Psoas muscle (tissue), 8 donors: Measurements from ENCODE around the gene FOXO1. TPM values are rescaled to one million over a fixed set of nuclear protein-coding genes. Genes with fewer than 3 reads are reported as not detected.

Experiments used
- ATAC-seq, 4 donors: fragments of 200-7000 bp; cut with Tn5 transposase; one replicate each; pipeline ENCODE4 v1.9.1; 2020; ENCODE audit warnings: moderate library complexity in 3 of 4, mild to moderate bottlenecking in 2 of 4
- DNase-seq, 2 donors: peaks; one replicate each; pipeline ENCODE4 v3.0.0-alpha.2; 2020
- H3K27ac ChIP-seq: fragments of 200-600 bp; one replicate; pipeline ENCODE4 v1.8.0; 2022
- H3K27me3 ChIP-seq, 3 donors: fragments of 200-600 bp in 1 of 3; one replicate each; pipeline versions ENCODE4 v1.6.1 to v1.8.0; 2013 to 2022; ENCODE audit warnings: low read length in 2 of 3, mild to moderate bottlenecking in 2 of 3, moderate library complexity in 1 of 3; ENCODE audit not compliant: insufficient read depth in 3 of 3
- H3K36me3 ChIP-seq, 2 donors: fragments of 200-600 bp in 1 of 2; one replicate each; pipeline versions ENCODE4 v1.6.1 to v1.8.0; 2013 to 2022; ENCODE audit warnings: low read depth in 1 of 2, mild to moderate bottlenecking in 1 of 2, moderate library complexity in 1 of 2; ENCODE audit not compliant: insufficient read depth in 1 of 2
- H3K4me1 ChIP-seq: fragments of 200-600 bp; one replicate; pipeline ENCODE4 v1.8.0; 2022
- H3K4me3 ChIP-seq: fragments of 200-600 bp; one replicate; pipeline ENCODE4 v1.8.0; 2022; ENCODE audit warnings: mild to moderate bottlenecking
- H3K9me3 ChIP-seq: fragments of 200-600 bp; one replicate; pipeline ENCODE4 v1.8.0; 2022
- WGBS, 3 donors: extraction: QIAGEN DNeasy Blood & Tissue Kit; methylation state at CpG; one replicate each; pipeline versions ENCODE4 v1.1.6 to v1.1.7; 2013; 5-methylcytosine and 5-hydroxymethylcytosine counted together
- intact Hi-C, 2 donors: fragments of 100-400 bp; cut with DNase I; formaldehyde crosslinking; loops; one replicate each; pipeline versions ENCODE4 v1.11.0 to v1.14.2; 2022
- polyA plus RNA-seq, 3 donors: library from polyadenylated mRNA; stranded (reverse); fragments of 200-250 nt; gene quantifications; one replicate each; pipeline ENCODE4 v1.2.3, GENCODE V29; 2013
- total RNA-seq, 4 donors: library from RNA; stranded (reverse); fragmentation: NEBNext Ultra II Directional in 2 of 4; extraction: Animal tissue kit (Norgen Biotek cat#: 25700) in 2 of 4; gene quantifications; one replicate each; pipeline versions ENCODE4 v1.2.1 to v1.2.4, GENCODE V29; 2021 to 2023
- TF ChIP-seq, protein P1 (sequence below): fragments of 200-600 bp; IDR thresholded peaks from one replicate; pipeline ENCODE4 v1.8.0; 2022; ENCODE audit warnings: antibody characterized with exemption
- donor health status: healthy with polysubstance abuse.
- donor health status: DM: no; HTN: no; CAD: no; lungs with moderate emphysema.
- donor health status: Bipolar disorder and iron deficiency.
- donor health status: healthy.
- donor health status: DM: yes; HTN: yes; CAD: no.
- donor health status: DM: no; HTN: no; CAD: no.
- donor health status: DM: no; HTN: no; CAD: no.
- donor health status: DM: yes; HTN: yes; CAD: no.

FOXO1 gene
- total and polyA plus RNA-seq, 7 donors, result 23.8 to 160 (median 68.3) TPM

DNA sequence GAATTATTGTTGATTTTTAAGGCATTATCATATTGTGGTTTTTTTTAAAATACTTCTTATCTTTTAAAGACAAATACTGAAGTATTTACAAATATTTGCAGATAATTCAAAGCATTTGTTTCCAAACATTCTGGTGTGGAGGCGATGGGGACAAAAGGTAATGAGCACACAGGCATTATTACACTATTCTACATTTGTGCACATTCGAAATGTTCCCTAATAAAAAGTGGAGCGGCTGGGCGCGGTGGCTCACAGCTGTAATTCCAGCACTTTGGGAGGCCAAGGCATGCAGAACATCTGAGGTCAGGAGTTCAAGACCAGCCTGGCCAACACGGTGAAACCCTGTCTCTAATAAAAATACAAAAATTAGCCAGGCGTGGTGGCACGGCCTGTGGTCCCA, 133.4 kb downstream of the FOXO1 start:
- H3K36me3 ChIP-seq, result no peaks in the 10 kb centered on the region
- H3K27me3 ChIP-seq, result no peaks in the 10 kb centered on the region
- peaks cover 6% of the 10 kb centered on the region for H3K9me3 ChIP-seq
- intact Hi-C loops, result no loop called here
- no peak overlapping the region for H3K27ac ChIP-seq
- H3K4me1 ChIP-seq, result peaks cover 7% of the 10 kb centered on the region
- whole genome bisulfite sequencing, 3 donors, result 58 to 96% (median 72%) methylated on average over 8 of the region's 8 CpGs
- no peak for ATAC-seq
- TF ChIP-seq, protein P1, sequence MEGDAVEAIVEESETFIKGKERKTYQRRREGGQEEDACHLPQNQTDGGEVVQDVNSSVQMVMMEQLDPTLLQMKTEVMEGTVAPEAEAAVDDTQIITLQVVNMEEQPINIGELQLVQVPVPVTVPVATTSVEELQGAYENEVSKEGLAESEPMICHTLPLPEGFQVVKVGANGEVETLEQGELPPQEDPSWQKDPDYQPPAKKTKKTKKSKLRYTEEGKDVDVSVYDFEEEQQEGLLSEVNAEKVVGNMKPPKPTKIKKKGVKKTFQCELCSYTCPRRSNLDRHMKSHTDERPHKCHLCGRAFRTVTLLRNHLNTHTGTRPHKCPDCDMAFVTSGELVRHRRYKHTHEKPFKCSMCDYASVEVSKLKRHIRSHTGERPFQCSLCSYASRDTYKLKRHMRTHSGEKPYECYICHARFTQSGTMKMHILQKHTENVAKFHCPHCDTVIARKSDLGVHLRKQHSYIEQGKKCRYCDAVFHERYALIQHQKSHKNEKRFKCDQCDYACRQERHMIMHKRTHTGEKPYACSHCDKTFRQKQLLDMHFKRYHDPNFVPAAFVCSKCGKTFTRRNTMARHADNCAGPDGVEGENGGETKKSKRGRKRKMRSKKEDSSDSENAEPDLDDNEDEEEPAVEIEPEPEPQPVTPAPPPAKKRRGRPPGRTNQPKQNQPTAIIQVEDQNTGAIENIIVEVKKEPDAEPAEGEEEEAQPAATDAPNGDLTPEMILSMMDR, result no peak
- DNase-seq, result no peak
- no peak overlapping the region for H3K4me3 ChIP-seq

DNA sequence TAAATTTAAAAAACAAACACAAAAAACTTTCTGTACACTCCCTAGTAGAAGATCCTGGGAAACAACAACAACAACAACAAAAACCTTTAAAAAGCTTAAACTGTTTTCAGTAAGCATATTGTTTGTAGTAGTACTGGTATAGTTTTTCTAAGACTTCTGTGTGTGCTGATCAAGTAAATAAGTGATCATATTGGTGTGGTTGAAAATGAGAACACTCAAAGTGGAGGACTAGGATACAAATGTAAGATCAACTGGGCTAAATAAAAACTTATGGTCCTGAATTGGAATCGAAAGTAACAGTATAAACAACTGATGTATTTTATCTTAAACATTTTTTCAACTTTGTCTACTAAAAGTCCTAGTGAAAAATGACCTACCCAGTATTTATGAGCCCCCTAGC, 135.5 kb downstream of the FOXO1 start:
- Histone ChIP-seq H3K4me1 (peaks cover 6% of the 10 kb centered on the region), H3K27me3 (no peaks in the 10 kb centered on the region), H3K36me3 (no peaks in the 10 kb centered on the region), H3K27ac (no peak overlapping the region), H3K9me3 (peaks cover 10% of the 10 kb centered on the region), H3K4me3 (no peak overlapping the region)
- WGBS, 3 donors, result 90 to 97% (median 96%) methylated on average over 1 of the region's 1 CpG
- intact Hi-C loops, result no loop called here
- no peak for ATAC-seq
- TF ChIP-seq, protein P1, result no peak
- DNase-seq, result no peak

DNA sequence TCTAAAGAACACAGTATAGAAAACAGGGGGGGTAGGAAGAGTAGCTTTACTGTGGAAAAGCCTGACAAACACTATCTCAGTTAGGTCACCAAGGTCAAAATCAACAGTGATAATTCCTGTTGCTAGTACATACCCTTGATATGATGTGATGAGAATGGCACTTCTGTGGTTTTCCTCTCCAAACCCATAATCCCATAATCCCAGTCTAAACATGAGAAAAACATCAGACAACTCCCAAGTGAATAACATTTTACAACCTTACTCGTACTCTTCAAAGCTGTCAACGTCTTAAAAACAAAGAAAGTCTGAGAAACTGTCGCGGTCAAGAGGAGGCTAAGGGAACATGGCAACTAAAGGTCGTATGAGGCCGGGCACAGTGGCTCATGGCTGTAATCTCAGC, 137.6 kb downstream of the FOXO1 start:
- Histone ChIP-seq H3K36me3 (no peaks in the 10 kb centered on the region), H3K9me3 (peaks cover 10% of the 10 kb centered on the region), H3K27me3 (no peaks in the 10 kb centered on the region), H3K4me1 (no peaks in the 10 kb centered on the region), H3K27ac (no peak overlapping the region), H3K4me3 (no peak overlapping the region)
- TF ChIP-seq, protein P1, result no peak
- WGBS, 3 donors, result 91 to 92% (median 91%) methylated on average over 6 of the region's 6 CpGs
- ATAC-seq (no peak), DNase-seq (no peak)
- intact Hi-C loops, result no loop called here

DNA sequence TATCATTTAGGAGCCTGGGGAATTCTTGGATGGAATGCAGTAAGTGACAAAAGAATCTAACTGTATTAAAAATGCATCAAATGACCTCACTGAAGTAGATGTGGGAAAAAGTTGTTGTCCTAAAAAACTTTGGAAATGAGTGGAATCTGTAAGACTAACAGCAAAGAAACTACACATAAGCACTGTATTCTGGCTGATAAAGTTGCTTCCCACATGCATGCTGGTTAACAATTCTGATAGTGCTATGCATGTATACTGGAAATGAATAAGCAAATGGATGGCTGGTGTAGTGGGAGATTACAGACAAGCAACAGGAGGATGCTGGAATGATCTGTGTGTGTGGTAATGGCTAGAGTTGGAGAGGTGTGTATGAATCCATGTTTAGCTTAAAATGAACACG, 138.5 kb downstream of the FOXO1 start:
- no peak for DNase-seq
- 90 to 100% (median 93%) methylated on average over 1 of the region's 1 CpG for WGBS, 3 donors
- Histone ChIP-seq H3K9me3 (peaks cover 10% of the 10 kb centered on the region), H3K4me1 (no peaks in the 10 kb centered on the region), H3K36me3 (no peaks in the 10 kb centered on the region), H3K4me3 (no peak overlapping the region), H3K27ac (no peak overlapping the region), H3K27me3 (no peaks in the 10 kb centered on the region)
- intact Hi-C loops, result no loop called here
- no peak for ATAC-seq
- TF ChIP-seq, protein P1, result no peak

DNA sequence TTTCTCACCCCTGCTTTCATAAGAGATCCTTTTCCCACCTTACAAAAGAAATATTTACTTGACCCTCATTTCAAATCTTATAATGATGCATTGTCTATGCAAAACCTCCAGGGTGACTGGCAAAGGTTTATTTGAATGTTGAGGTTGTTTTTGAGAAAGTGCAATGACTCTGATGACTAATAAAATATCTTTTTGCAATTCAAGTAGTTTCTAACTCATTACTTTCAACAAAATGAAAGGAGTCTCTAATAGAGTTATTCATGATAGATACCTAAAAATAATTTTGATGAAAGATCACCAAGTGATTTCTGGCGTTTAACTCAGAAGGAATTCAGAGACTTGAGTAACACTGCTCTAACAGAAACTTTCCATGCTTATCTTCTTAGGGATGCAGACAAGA, 144.2 kb downstream of the FOXO1 start:
- Histone ChIP-seq H3K4me1 (no peaks in the 10 kb centered on the region), H3K4me3 (no peak overlapping the region), H3K9me3 (no peaks in the 10 kb centered on the region), H3K27ac (no peak overlapping the region), H3K27me3 (no peaks in the 10 kb centered on the region), H3K36me3 (no peaks in the 10 kb centered on the region)
- intact Hi-C loops, result no loop called here
- DNase-seq (no peak), ATAC-seq (no peak)
- TF ChIP-seq, protein P1, result no peak
- 81 to 88% (median 82%) methylated on average over 1 of the region's 1 CpG for WGBS, 3 donors
